PC-9 (cell line): ENCODE results near the gene TYSND1.
A peak's percentile ranks its signal among the peaks of the same experiment; 100 is the strongest.

ENCODE experiments used
- EZH2 ChIP-seq: fragments of 200-600 bp; sonication (generic); IDR thresholded peaks from 2 replicates; pipeline ENCODE4 v1.8.0; 2017; ENCODE audit warnings: antibody characterized with exemption, low read depth
- TF ChIP-seq, protein P1 (sequence below): fragments of 200-600 bp; sonication (generic); conservative IDR thresholded peaks from 2 replicates; pipeline ENCODE4 v1.6.1; 2017; ENCODE audit warnings: mixed run types, antibody characterized with exemption, mild to moderate bottlenecking, moderate library complexity

DNA sequence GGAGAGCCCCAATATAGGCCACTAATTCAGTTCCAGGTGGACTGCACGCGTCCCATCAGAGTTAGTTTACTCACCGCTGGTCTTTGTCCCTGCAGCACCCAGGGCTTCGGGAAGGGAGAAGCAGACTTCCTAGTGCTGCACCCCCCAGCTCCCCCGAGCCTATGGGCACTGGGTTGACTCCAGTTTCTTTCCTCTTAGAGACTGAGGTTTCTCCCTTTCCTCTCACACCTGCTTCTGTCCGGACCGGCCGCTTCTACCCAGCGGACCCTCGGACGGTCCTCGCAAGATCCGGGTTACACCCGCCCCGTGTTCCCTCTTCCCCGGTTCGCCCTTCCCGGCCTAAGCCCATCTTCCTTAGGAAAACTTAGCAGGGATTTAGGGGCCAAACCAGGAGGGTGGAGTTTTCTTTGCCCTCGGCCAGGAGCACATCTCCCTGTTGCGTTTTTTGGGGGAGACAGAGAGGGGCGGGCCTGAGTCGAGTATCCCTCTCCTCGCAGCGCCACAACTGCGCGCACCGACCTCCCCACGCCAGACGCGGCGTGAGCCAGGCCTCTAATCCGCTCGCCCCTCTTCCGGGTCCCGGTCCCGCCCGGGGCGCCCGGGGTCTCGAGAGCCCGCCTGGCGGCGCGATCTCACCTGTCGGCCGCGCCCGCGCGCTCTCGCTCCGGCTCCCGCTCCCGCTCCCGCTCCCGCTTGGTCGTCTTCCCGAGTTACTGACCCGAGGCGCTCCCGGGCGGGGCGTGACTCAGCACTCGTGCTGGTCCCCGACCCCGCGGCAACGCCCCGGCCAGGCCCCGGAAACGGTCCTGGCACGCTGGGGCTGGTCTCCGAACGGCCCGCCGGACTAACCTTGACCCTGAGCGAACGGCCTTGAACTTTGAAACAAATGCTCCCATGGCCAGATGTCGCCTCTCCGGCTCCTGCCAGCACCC is 14.1 kb downstream of the TYSND1 start, which contains the start of gene AIFM2:
- TF ChIP-seq EZH2, result no peak
- TF ChIP-seq, protein P1, sequence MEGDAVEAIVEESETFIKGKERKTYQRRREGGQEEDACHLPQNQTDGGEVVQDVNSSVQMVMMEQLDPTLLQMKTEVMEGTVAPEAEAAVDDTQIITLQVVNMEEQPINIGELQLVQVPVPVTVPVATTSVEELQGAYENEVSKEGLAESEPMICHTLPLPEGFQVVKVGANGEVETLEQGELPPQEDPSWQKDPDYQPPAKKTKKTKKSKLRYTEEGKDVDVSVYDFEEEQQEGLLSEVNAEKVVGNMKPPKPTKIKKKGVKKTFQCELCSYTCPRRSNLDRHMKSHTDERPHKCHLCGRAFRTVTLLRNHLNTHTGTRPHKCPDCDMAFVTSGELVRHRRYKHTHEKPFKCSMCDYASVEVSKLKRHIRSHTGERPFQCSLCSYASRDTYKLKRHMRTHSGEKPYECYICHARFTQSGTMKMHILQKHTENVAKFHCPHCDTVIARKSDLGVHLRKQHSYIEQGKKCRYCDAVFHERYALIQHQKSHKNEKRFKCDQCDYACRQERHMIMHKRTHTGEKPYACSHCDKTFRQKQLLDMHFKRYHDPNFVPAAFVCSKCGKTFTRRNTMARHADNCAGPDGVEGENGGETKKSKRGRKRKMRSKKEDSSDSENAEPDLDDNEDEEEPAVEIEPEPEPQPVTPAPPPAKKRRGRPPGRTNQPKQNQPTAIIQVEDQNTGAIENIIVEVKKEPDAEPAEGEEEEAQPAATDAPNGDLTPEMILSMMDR, result peak; percentile 19; the same call in 1 of the 2 replicates
